Liver (tissue), 9 donors: ENCODE measurements around the gene TMTC4. TPM values are rescaled to one million over a fixed set of nuclear protein-coding genes. Genes with fewer than 3 reads are reported as not detected.

Source experiments
- DNase-seq: peaks from one replicate; pipeline ENCODE4 v3.0.0-alpha.2; 2017; ENCODE audit warnings: low spot score
- H3K27ac ChIP-seq, 2 donors: one replicate each; pipeline ENCODE4 v1.7.0; 2013; ENCODE audit warnings: inconsistent platforms in 2 of 2, low read length in 2 of 2, control low read depth in 1 of 2, low read depth in 1 of 2, mild to moderate bottlenecking in 1 of 2
- H3K27me3 ChIP-seq, 4 donors: one replicate each; pipeline versions ENCODE4 v1.6.1 to v1.7.0; 2013; ENCODE audit warnings: low read length in 3 of 4, inconsistent platforms in 1 of 4, mild to moderate bottlenecking in 1 of 4, moderate library complexity in 1 of 4; ENCODE audit not compliant: control insufficient read depth in 4 of 4, insufficient read depth in 4 of 4
- H3K36me3 ChIP-seq, 4 donors: one replicate each; pipeline versions ENCODE4 v1.6.1 to v1.7.0; 2013; ENCODE audit warnings: low read length in 3 of 4, mild to moderate bottlenecking in 3 of 4, low read depth in 1 of 4, moderate library complexity in 1 of 4; ENCODE audit not compliant: control insufficient read depth in 4 of 4, insufficient read depth in 3 of 4
- H3K4me1 ChIP-seq, 4 donors: one replicate each; pipeline versions ENCODE4 v1.6.1 to v1.7.0; 2013; ENCODE audit warnings: low read length in 3 of 4, mild to moderate bottlenecking in 3 of 4, moderate library complexity in 1 of 4; ENCODE audit not compliant: control insufficient read depth in 4 of 4, insufficient read depth in 4 of 4
- H3K4me3 ChIP-seq, 3 donors: one replicate each; pipeline versions ENCODE4 v1.6.1 to v1.7.0; 2013; ENCODE audit warnings: low read length in 3 of 3, control low read depth in 1 of 3, low read depth in 1 of 3, mild to moderate bottlenecking in 1 of 3
- H3K9ac ChIP-seq, 2 donors: one replicate each; pipeline ENCODE4 v1.7.0; 2013; ENCODE audit warnings: low read length in 2 of 2, mild to moderate bottlenecking in 2 of 2, moderate library complexity in 2 of 2, control low read depth in 1 of 2, low read depth in 1 of 2
- H3K9me3 ChIP-seq, 4 donors: one replicate each; pipeline versions ENCODE4 v1.6.1 to v1.7.0; 2013; ENCODE audit warnings: low read length in 3 of 4; ENCODE audit not compliant: control insufficient read depth in 4 of 4
- EGR1 ChIP-seq, 2 donors: IDR thresholded peaks; 2 replicates each; pipeline ENCODE4 v1.6.1; 2016 to 2018; ENCODE audit warnings: antibody characterized with exemption in 2 of 2, low read depth in 2 of 2
- FOXA1 ChIP-seq: IDR thresholded peaks from 2 replicates; pipeline ENCODE4 v1.6.1; 2016; ENCODE audit warnings: antibody characterized with exemption
- FOXA2 ChIP-seq: IDR thresholded peaks from 2 replicates; pipeline ENCODE4 v1.6.1; 2016; ENCODE audit warnings: antibody characterized with exemption
- GABPA ChIP-seq, 2 donors: IDR thresholded peaks in 1 of 2; conservative IDR thresholded peaks in 1 of 2; 2 replicates each; pipeline ENCODE4 v1.6.1; 2016; ENCODE audit warnings: antibody characterized with exemption in 2 of 2, mild to moderate bottlenecking in 1 of 2, moderate library complexity in 1 of 2
- HNF4A ChIP-seq, 2 donors: conservative IDR thresholded peaks; 2 replicates each; pipeline ENCODE4 v1.6.1; 2016; ENCODE audit warnings: antibody characterized with exemption in 2 of 2, mild to moderate bottlenecking in 2 of 2
- HNF4G ChIP-seq: IDR thresholded peaks from 2 replicates; pipeline ENCODE4 v1.6.1; 2016; ENCODE audit warnings: antibody characterized with exemption
- JUND ChIP-seq, 2 donors: IDR thresholded peaks; 2 replicates each; pipeline ENCODE4 v1.6.1; 2016; ENCODE audit warnings: antibody characterized with exemption in 2 of 2
- NR2F2 ChIP-seq: IDR thresholded peaks from 2 replicates; pipeline ENCODE4 v1.6.1; 2016; ENCODE audit warnings: antibody characterized with exemption
- RAD21 ChIP-seq, 2 donors: IDR thresholded peaks; 2 replicates each; pipeline ENCODE4 v1.6.1; 2016; ENCODE audit warnings: antibody characterized with exemption in 2 of 2, mild to moderate bottlenecking in 2 of 2
- RXRA ChIP-seq, 2 donors: IDR thresholded peaks; 2 replicates each; pipeline ENCODE4 v1.6.1; 2017 to 2018; ENCODE audit warnings: antibody characterized with exemption in 2 of 2, mild to moderate bottlenecking in 1 of 2
- SP1 ChIP-seq: IDR thresholded peaks from 2 replicates; pipeline ENCODE4 v1.6.1; 2018; ENCODE audit warnings: antibody characterized with exemption, mild to moderate bottlenecking
- TAF1 ChIP-seq: conservative IDR thresholded peaks from 2 replicates; pipeline ENCODE4 v1.6.1; 2016; ENCODE audit warnings: antibody characterized with exemption, mild to moderate bottlenecking
- YY1 ChIP-seq: IDR thresholded peaks from 2 replicates; pipeline ENCODE4 v1.6.1; 2016; ENCODE audit warnings: antibody characterized with exemption, mild to moderate bottlenecking
- WGBS: extraction: QIAGEN DNeasy Blood & Tissue Kit; methylation state at CpG from one replicate; pipeline ENCODE4 v1.1.7; 2013; 5-methylcytosine and 5-hydroxymethylcytosine counted together
- polyA plus RNA-seq, 2 donors: library from polyadenylated mRNA; stranded (reverse) in 1 of 2; unstranded in 1 of 2; fragments of 200-250 nt in 1 of 2; fragments of >200 nt in 1 of 2; fragmentation: Nextera tagmentation in 1 of 2; extraction: Ambion mirVana in 1 of 2; gene quantifications; one replicate each; pipeline versions ENCODE4 v1.2.1 to v1.2.3, GENCODE V29; 2013 to 2015
- total RNA-seq, 2 donors: library from RNA; depleted of rRNA; stranded (reverse); fragments of >200 nt; gene quantifications; one replicate each; pipeline ENCODE4 v1.2.3, GENCODE V29; 2014
- TF ChIP-seq, protein P1 (sequence below): IDR thresholded peaks from 2 replicates; pipeline ENCODE4 v1.6.1; 2016; ENCODE audit warnings: antibody characterized with exemption
- TF ChIP-seq, protein P2 (sequence below): IDR thresholded peaks from 2 replicates; pipeline ENCODE4 v1.6.1; 2016; ENCODE audit warnings: antibody characterized with exemption
- TF ChIP-seq, protein P3 (sequence below): fragments of 150-350 bp; IDR thresholded peaks from 2 replicates; pipeline ENCODE4 v1.5.1; 2017; ENCODE audit warnings: improper control_type of control experiment, low read depth, low read length; ENCODE audit not compliant: missing input control
- TF ChIP-seq, protein P4 (sequence below): IDR thresholded peaks from 2 replicates; pipeline ENCODE4 v1.6.1; 2016; ENCODE audit warnings: antibody characterized with exemption, mild to moderate bottlenecking
- TF ChIP-seq, protein P5 (sequence below): IDR thresholded peaks from 2 replicates; pipeline ENCODE4 v1.6.1; 2016; ENCODE audit warnings: antibody characterized with exemption
- donor health status: healthy.
- donor health status: healthy.
- donor health status: healthy.
- donor health status: healthy.
- donor health status: healthy.

The TMTC4 gene
- total and polyA plus RNA-seq, 4 donors, result 7.3 to 26.4 (median 12.3) TPM

DNA sequence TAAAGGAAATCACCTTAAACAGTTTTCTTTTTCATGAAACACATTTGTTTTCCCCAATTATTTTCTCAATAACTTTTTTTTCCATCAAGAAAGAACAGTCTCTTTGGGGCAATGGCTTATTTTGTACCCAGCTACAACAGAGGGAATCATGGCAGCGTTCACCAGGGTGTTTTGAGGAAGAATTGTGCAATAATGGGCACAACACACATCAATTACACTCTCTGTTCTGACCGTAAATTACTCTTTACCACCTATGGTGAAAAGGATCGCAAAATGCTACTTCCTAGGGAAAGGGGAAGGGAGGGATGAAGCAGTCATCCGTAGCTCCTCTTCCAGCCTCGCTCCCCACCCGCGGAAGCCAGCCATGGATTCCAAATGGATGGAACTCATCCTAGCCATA lies 38.6 kb downstream of the TMTC4 start:
- Histone ChIP-seq H3K27ac (no peak overlapping the region), H3K4me3 (no peak overlapping the region), H3K36me3 (peaks cover 8 to 59% (median 29%) of the 10 kb centered on the region in 4 donors), H3K9ac (no peak overlapping the region), H3K27me3 (no peaks in the 10 kb centered on the region), H3K9me3 (no peaks in the 10 kb centered on the region), H3K4me1 (no peaks in the 10 kb centered on the region)
- WGBS, result 94% methylated on average over 7 of the region's 7 CpGs
- no peak for DNase-seq
- TF ChIP-seq FOXA1, result no peak
- TF ChIP-seq, protein P1, sequence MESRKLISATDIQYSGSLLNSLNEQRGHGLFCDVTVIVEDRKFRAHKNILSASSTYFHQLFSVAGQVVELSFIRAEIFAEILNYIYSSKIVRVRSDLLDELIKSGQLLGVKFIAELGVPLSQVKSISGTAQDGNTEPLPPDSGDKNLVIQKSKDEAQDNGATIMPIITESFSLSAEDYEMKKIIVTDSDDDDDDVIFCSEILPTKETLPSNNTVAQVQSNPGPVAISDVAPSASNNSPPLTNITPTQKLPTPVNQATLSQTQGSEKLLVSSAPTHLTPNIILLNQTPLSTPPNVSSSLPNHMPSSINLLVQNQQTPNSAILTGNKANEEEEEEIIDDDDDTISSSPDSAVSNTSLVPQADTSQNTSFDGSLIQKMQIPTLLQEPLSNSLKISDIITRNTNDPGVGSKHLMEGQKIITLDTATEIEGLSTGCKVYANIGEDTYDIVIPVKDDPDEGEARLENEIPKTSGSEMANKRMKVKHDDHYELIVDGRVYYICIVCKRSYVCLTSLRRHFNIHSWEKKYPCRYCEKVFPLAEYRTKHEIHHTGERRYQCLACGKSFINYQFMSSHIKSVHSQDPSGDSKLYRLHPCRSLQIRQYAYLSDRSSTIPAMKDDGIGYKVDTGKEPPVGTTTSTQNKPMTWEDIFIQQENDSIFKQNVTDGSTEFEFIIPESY, result no peak
- no peak for TF ChIP-seq TAF1
- TF ChIP-seq RAD21 (IDR thresholded peaks at IDR 0.05), result no peak
- no peak for TF ChIP-seq HNF4A (conservative IDR thresholded peaks at IDR 0.05)
- no peak for TF ChIP-seq RXRA (IDR thresholded peaks at IDR 0.05)
- TF ChIP-seq, protein P2, sequence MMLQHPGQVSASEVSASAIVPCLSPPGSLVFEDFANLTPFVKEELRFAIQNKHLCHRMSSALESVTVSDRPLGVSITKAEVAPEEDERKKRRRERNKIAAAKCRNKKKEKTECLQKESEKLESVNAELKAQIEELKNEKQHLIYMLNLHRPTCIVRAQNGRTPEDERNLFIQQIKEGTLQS, result no peak
- no peak for TF ChIP-seq GABPA (IDR thresholded peaks at IDR 0.05 in 1 of 2, conservative IDR thresholded peaks at IDR 0.05 in 1 of 2)
- TF ChIP-seq, protein P3, sequence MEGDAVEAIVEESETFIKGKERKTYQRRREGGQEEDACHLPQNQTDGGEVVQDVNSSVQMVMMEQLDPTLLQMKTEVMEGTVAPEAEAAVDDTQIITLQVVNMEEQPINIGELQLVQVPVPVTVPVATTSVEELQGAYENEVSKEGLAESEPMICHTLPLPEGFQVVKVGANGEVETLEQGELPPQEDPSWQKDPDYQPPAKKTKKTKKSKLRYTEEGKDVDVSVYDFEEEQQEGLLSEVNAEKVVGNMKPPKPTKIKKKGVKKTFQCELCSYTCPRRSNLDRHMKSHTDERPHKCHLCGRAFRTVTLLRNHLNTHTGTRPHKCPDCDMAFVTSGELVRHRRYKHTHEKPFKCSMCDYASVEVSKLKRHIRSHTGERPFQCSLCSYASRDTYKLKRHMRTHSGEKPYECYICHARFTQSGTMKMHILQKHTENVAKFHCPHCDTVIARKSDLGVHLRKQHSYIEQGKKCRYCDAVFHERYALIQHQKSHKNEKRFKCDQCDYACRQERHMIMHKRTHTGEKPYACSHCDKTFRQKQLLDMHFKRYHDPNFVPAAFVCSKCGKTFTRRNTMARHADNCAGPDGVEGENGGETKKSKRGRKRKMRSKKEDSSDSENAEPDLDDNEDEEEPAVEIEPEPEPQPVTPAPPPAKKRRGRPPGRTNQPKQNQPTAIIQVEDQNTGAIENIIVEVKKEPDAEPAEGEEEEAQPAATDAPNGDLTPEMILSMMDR, result no peak
- no peak for TF ChIP-seq HNF4G
- no peak for TF ChIP-seq YY1
- TF ChIP-seq FOXA2, result no peak
- TF ChIP-seq NR2F2, result no peak
- TF ChIP-seq, protein P4, sequence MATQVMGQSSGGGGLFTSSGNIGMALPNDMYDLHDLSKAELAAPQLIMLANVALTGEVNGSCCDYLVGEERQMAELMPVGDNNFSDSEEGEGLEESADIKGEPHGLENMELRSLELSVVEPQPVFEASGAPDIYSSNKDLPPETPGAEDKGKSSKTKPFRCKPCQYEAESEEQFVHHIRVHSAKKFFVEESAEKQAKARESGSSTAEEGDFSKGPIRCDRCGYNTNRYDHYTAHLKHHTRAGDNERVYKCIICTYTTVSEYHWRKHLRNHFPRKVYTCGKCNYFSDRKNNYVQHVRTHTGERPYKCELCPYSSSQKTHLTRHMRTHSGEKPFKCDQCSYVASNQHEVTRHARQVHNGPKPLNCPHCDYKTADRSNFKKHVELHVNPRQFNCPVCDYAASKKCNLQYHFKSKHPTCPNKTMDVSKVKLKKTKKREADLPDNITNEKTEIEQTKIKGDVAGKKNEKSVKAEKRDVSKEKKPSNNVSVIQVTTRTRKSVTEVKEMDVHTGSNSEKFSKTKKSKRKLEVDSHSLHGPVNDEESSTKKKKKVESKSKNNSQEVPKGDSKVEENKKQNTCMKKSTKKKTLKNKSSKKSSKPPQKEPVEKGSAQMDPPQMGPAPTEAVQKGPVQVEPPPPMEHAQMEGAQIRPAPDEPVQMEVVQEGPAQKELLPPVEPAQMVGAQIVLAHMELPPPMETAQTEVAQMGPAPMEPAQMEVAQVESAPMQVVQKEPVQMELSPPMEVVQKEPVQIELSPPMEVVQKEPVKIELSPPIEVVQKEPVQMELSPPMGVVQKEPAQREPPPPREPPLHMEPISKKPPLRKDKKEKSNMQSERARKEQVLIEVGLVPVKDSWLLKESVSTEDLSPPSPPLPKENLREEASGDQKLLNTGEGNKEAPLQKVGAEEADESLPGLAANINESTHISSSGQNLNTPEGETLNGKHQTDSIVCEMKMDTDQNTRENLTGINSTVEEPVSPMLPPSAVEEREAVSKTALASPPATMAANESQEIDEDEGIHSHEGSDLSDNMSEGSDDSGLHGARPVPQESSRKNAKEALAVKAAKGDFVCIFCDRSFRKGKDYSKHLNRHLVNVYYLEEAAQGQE, result no peak
- TF ChIP-seq JUND (IDR thresholded peaks at IDR 0.05), result no peak
- TF ChIP-seq, protein P5, sequence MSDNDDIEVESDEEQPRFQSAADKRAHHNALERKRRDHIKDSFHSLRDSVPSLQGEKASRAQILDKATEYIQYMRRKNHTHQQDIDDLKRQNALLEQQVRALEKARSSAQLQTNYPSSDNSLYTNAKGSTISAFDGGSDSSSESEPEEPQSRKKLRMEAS, result no peak
- TF ChIP-seq SP1, result no peak
- no peak for TF ChIP-seq EGR1 (IDR thresholded peaks at IDR 0.05; ENCODE audit: low read depth in 2 of 2)
